ENCODE data around the gene GLCE.

- no peak for TF ChIP-seq GATA2 (IDR thresholded peaks at IDR 0.05; ENCODE audit: low read depth, low read length)
- no peak for TF ChIP-seq GATA3 (IDR thresholded peaks at IDR 0.05; ENCODE audit: low read depth, low read length)
These were observed 6.9 kb downstream of the GLCE start for GRCh38 chr15:69167218-69167846.

Data from SH-SY5Y (cell line).